Measurements from ENCODE around the gene OPRD1. TPM values are rescaled to one million over a fixed set of nuclear protein-coding genes. Genes with fewer than 3 reads are reported as not detected.

The OPRD1 gene
- total and polyA plus RNA-seq, 4 donors, result 0.01 TPM; not detected in 3

DNA sequence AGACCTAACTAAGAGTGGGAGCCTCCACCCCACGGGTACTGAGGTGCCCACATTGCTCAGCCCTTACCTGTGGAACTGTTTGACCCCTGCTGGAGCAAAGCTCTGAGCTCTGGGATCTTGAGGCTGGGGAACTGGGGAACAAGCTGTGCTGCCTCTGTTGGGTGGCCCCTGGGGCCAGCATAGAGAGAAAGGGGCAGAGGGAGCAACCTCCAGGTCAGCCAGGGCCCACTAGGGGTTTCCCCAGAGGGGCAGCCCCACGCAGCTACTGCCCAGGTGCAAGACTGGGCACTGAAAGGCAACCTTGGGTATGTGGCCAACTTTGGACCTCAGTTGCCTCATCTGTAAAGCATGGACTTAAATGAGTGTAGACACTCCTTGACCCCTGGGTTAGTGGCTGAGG is 78.9 kb downstream of the OPRD1 start:
- Histone ChIP-seq H3K9ac (ENCODE audit: low read depth in 1 of 2, low read length in 2 of 2) (no peak overlapping the region), H3K4me3 (ENCODE audit: low read depth in 1 of 3, low read length in 3 of 3) (no peak overlapping the region), H3K36me3 (ENCODE audit: control insufficient read depth in 4 of 4, insufficient read depth in 3 of 4, low read depth in 1 of 4, low read length in 3 of 4) (peaks cover 0 to 5% (median under 1%) of the 10 kb centered on the region in 4 donors), H3K4me1 (ENCODE audit: control insufficient read depth in 4 of 4, insufficient read depth in 4 of 4, low read length in 3 of 4) (peaks cover 0 to 11% (median 4%) of the 10 kb centered on the region in 4 donors), H3K27ac (ENCODE audit: low read depth in 1 of 2, low read length in 2 of 2) (no peak overlapping the region), H3K9me3 (ENCODE audit: control insufficient read depth in 4 of 4, low read length in 3 of 4) (no peaks in the 10 kb centered on the region), H3K27me3 (ENCODE audit: control insufficient read depth in 4 of 4, insufficient read depth in 4 of 4, low read length in 3 of 4) (no peaks in the 10 kb centered on the region)
- WGBS, result 92% methylated on average over 2 of the region's 2 CpGs
- DNase-seq (ENCODE audit: low spot score), result no peak
- TF ChIP-seq FOXA2 (IDR thresholded peaks at IDR 0.05) (no peak), ZBTB33 (IDR thresholded peaks at IDR 0.05) (no peak), YY1 (IDR thresholded peaks at IDR 0.05) (no peak), HNF4A (conservative IDR thresholded peaks at IDR 0.05) (no peak), CTCF (IDR thresholded peaks at IDR 0.05; ENCODE audit: low read depth, low read length, missing input control) (no peak), FOXA1 (IDR thresholded peaks at IDR 0.05) (no peak), NR2F2 (IDR thresholded peaks at IDR 0.05) (no peak), EGR1 (IDR thresholded peaks at IDR 0.05; ENCODE audit: low read depth in 2 of 2) (no peak), JUND (IDR thresholded peaks at IDR 0.05) (no peak), SP1 (IDR thresholded peaks at IDR 0.05) (no peak), TAF1 (conservative IDR thresholded peaks at IDR 0.05) (no peak), HNF4G (IDR thresholded peaks at IDR 0.05) (no peak)
- TF ChIP-seq, protein P1, sequence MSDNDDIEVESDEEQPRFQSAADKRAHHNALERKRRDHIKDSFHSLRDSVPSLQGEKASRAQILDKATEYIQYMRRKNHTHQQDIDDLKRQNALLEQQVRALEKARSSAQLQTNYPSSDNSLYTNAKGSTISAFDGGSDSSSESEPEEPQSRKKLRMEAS (IDR thresholded peaks at IDR 0.05), result no peak

GRCh38 chr1:28891256-28891655 is 79.3 kb downstream of the OPRD1 start:
- no peak for DNase-seq (ENCODE audit: low spot score)
- Histone ChIP-seq H3K4me3 (ENCODE audit: low read depth in 1 of 3, low read length in 3 of 3) (no peak overlapping the region), H3K27ac (ENCODE audit: low read depth in 1 of 2, low read length in 2 of 2) (no peak overlapping the region), H3K9ac (ENCODE audit: low read depth in 1 of 2, low read length in 2 of 2) (no peak overlapping the region), H3K36me3 (ENCODE audit: control insufficient read depth in 4 of 4, insufficient read depth in 3 of 4, low read depth in 1 of 4, low read length in 3 of 4) (peaks cover 0 to 5% (median under 1%) of the 10 kb centered on the region in 4 donors), H3K27me3 (ENCODE audit: control insufficient read depth in 4 of 4, insufficient read depth in 4 of 4, low read length in 3 of 4) (no peaks in the 10 kb centered on the region), H3K4me1 (ENCODE audit: control insufficient read depth in 4 of 4, insufficient read depth in 4 of 4, low read length in 3 of 4) (peaks cover 0 to 11% (median 4%) of the 10 kb centered on the region in 4 donors), H3K9me3 (ENCODE audit: control insufficient read depth in 4 of 4, low read length in 3 of 4) (no peaks in the 10 kb centered on the region)
- TF ChIP-seq NR2F2 (IDR thresholded peaks at IDR 0.05) (no peak), GABPA (IDR thresholded peaks at IDR 0.05 in 1 of 2, conservative IDR thresholded peaks at IDR 0.05 in 1 of 2) (no peak), YY1 (IDR thresholded peaks at IDR 0.05) (no peak), ZBTB33 (IDR thresholded peaks at IDR 0.05) (no peak), RXRA (IDR thresholded peaks at IDR 0.05) (no peak), FOXA2 (IDR thresholded peaks at IDR 0.05) (no peak), TAF1 (conservative IDR thresholded peaks at IDR 0.05) (no peak)
- TF ChIP-seq, protein P2, sequence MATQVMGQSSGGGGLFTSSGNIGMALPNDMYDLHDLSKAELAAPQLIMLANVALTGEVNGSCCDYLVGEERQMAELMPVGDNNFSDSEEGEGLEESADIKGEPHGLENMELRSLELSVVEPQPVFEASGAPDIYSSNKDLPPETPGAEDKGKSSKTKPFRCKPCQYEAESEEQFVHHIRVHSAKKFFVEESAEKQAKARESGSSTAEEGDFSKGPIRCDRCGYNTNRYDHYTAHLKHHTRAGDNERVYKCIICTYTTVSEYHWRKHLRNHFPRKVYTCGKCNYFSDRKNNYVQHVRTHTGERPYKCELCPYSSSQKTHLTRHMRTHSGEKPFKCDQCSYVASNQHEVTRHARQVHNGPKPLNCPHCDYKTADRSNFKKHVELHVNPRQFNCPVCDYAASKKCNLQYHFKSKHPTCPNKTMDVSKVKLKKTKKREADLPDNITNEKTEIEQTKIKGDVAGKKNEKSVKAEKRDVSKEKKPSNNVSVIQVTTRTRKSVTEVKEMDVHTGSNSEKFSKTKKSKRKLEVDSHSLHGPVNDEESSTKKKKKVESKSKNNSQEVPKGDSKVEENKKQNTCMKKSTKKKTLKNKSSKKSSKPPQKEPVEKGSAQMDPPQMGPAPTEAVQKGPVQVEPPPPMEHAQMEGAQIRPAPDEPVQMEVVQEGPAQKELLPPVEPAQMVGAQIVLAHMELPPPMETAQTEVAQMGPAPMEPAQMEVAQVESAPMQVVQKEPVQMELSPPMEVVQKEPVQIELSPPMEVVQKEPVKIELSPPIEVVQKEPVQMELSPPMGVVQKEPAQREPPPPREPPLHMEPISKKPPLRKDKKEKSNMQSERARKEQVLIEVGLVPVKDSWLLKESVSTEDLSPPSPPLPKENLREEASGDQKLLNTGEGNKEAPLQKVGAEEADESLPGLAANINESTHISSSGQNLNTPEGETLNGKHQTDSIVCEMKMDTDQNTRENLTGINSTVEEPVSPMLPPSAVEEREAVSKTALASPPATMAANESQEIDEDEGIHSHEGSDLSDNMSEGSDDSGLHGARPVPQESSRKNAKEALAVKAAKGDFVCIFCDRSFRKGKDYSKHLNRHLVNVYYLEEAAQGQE (IDR thresholded peaks at IDR 0.05), result no peak
- TF ChIP-seq, protein P1 (IDR thresholded peaks at IDR 0.05), result no peak
- 95% methylated on average over 2 of the region's 2 CpGs for WGBS
